T-helper 17 cell (primary cell): ENCODE measurements around the gene LAMA5. TPM values are rescaled to one million over a fixed set of nuclear protein-coding genes. Genes with fewer than 3 reads are reported as not detected.

Source experiments
- ATAC-seq: fragments of 150-1000 bp; cut with Tn5 transposase; 2 replicates; pipeline ENCODE4 v1.10.0; 2021; ENCODE audit warnings: mild to moderate bottlenecking, moderate library complexity
- DNase-seq, 3 donors: peaks; one replicate each; pipeline versions ENCODE4 v3.0.0 to v3.0.0-alpha.2; 2020 to 2021
- H3K9me3 ChIP-seq: one replicate; pipeline ENCODE4 v1.7.0; 2013; ENCODE audit warnings: low read length, mild to moderate bottlenecking; ENCODE audit not compliant: control insufficient read depth, poor library complexity, severe bottlenecking
- H3K27ac Mint-ChIP-seq: one replicate; pipeline ENCODE4 v1.8.0; 2022; ENCODE audit warnings: mild to moderate bottlenecking, moderate library complexity, mixed read lengths
- H3K27me3 Mint-ChIP-seq: one replicate; pipeline ENCODE4 v1.8.0; 2022; ENCODE audit warnings: mixed read lengths
- H3K36me3 Mint-ChIP-seq: one replicate; pipeline ENCODE4 v1.8.0; 2022; ENCODE audit warnings: low read depth, mixed read lengths
- H3K4me1 Mint-ChIP-seq: one replicate; pipeline ENCODE4 v1.8.0; 2022; ENCODE audit warnings: mild to moderate bottlenecking, mixed read lengths
- H3K4me3 Mint-ChIP-seq: one replicate; pipeline ENCODE4 v1.8.0; 2022; ENCODE audit warnings: mild to moderate bottlenecking, moderate library complexity, mixed read lengths
- total RNA-seq, 4 donors: library from RNA in 2 of 4; stranded (reverse) in 2 of 4; gene quantifications; one replicate each; pipeline ENCODE4 v1.2.3 and lab custom pipeline; 2022 to 2026

LAMA5 gene
- total RNA-seq, 2 donors from 2014 or later: 0.50 to 0.72 TPM

DNA sequence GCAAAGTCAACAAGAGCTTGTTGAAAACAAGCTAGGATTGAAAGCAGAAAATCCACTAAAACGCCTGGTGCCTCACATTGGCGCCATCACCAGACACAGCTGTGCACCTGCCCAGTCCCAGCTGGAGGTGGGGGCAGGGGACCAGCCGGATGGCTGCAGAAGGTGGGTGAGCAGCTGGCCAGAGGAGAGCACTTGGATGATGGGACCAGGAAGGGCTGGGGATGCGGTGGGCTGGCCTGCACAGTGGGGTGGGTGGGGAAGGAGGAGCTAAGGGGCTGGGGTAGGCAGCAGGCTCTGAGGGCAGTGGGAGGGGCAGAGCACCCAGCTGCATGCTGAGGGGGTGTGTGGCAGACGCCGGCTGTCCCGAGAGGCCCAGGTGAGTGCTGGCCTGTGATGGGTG lies 32.9 kb upstream of the LAMA5 start:
- no peaks in the 10 kb centered on the region for H3K36me3 Mint-ChIP-seq
- no peak overlapping the region for H3K4me3 Mint-ChIP-seq
- peaks cover 9% of the 10 kb centered on the region for H3K4me1 Mint-ChIP-seq
- ATAC-seq: no peak
- H3K27me3 Mint-ChIP-seq: no peaks in the 10 kb centered on the region
- no peak overlapping the region for H3K27ac Mint-ChIP-seq
- no peaks in the 10 kb centered on the region for H3K9me3 ChIP-seq
- no peak for DNase-seq

DNA sequence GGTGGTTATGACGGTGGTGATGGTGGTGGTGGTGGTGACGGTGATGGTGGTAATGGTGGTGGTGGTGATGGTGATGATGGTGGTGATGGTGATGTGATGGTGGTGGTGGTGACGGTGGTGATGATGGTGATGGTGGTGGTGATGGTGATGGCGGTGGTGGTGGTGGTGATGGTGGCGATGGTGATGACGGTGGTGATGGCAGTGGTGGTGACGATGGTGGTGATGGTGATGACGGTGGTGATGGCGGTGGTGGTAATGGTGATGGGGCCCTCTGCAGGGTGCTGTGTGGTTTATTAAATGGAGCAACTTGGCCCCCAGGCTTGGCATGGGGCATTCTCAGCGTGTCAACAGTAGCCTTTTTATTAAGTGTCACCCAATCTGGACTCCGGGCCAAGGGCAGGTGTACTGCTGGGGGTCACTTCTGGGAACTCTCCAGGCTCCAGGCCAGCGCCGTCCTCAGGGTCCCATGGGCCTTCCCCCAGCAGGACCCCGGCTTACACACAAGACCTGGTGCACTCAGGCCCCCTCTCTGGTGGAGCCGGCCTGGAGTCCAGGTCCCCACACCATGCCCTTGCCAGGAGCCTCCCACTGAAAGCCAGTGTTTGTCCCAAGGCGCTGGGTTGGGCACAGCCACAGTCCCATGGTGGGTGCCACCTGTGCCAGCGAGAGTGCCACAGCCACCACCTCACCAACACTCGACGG lies 31.2 kb upstream of the LAMA5 start:
- Mint-ChIP-seq H3K36me3 (no peaks in the 10 kb centered on the region), H3K4me1 (peaks cover 5% of the 10 kb centered on the region), H3K27ac (no peak overlapping the region), H3K4me3 (peak overlapping the region; percentile 64), H3K27me3 (no peaks in the 10 kb centered on the region)
- no peak for DNase-seq
- H3K9me3 ChIP-seq: no peaks in the 10 kb centered on the region
- no peak for ATAC-seq

DNA sequence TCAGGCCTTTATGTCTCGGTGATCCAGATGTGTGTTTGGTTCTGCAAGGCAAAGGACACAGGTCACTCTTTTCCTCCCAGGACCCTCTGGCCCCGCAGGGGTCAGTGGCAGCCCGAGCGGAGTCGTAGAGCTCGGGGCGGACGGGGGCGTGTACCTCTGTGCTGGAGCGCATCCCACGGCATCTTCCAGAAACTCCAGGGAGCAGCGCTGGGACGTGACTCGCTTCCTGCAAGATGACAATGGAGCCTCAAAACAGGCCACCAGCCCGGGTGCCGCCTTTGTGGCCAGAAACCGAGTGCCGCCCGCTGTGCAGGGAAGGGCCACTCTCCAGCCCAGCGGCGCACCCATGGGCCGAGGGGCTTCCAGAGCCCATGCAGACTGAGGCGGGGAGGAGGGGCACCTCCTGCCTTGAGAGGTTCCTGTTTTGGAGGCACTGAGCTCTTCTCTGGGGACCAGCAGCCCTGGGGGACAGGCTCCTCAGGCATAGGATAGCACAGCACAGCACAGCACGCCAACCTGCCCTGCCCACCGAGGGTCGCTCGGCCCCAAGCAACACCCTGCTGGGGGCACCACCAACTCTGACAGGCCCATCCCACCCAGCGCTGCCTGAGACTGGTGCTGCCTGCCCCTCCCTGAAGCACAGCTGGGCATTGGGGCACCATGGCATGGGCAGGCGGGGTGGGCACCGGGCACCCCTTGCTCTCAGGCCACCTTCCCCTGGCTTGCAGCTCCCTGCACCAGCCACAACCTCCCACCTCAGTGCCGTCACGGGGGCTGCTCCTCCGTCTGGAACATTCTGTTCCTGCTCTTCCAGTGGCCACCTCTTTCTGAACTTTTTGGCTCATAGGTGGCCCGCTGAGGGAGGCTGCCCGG lies 29.5 kb upstream of the LAMA5 start:
- H3K9me3 ChIP-seq: no peaks in the 10 kb centered on the region
- DNase-seq (no peak), ATAC-seq (no peak)
- H3K27ac Mint-ChIP-seq: no peak overlapping the region
- H3K36me3 Mint-ChIP-seq: no peaks in the 10 kb centered on the region
- no peaks in the 10 kb centered on the region for H3K27me3 Mint-ChIP-seq
- H3K4me3 Mint-ChIP-seq: no peak overlapping the region
- peaks cover 5% of the 10 kb centered on the region for H3K4me1 Mint-ChIP-seq

DNA sequence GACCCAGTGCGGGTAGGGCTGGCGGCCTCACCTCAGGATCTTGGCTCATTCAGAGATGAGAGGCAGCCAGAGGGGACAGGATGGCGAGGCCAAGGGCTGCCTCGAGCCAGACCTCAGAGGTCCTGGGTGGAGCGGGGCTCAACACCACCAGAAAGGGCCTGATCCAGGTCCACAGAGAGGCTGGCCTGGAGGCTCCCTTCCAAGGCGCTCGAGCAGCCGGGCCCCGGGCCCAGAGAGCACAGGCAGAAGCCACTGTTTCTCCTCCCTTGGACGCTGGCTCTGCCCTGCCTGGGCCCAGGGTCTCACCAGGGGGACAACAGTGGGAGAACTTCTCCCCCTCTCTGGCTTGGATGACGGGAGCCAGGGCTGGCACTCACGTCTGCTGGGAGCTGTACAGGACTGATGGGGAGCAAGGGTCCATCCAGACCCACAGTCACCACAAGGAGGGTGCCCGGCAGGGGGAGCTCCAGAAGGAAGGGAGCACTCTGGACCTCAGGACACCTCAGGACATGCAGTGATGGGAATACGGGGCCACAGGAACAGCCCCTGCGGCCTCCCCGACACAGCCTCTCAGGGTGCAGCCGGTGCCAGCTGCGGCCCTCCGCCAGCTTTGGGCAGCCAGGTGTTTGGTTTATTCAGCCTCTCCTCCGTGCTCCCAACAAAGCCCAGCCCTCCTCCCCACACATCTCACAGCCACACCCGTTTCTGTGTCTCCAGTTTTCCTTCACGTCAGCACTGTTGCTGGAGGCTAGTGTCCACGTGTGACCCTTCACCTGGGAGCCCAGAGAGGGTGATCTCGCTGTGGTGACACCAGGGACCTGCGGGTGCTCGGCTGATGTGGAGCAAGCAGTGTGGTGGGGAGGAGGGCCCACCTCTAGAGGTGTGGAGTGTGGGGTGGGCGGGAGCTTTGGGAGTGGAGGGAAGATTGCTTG lies 28.5 kb upstream of the LAMA5 start:
- no peaks in the 10 kb centered on the region for H3K36me3 Mint-ChIP-seq
- H3K9me3 ChIP-seq: no peaks in the 10 kb centered on the region
- no peaks in the 10 kb centered on the region for H3K4me1 Mint-ChIP-seq
- ATAC-seq (no peak), DNase-seq (no peak)
- H3K27ac Mint-ChIP-seq: no peak overlapping the region
- H3K27me3 Mint-ChIP-seq: no peaks in the 10 kb centered on the region
- H3K4me3 Mint-ChIP-seq: no peak overlapping the region

DNA sequence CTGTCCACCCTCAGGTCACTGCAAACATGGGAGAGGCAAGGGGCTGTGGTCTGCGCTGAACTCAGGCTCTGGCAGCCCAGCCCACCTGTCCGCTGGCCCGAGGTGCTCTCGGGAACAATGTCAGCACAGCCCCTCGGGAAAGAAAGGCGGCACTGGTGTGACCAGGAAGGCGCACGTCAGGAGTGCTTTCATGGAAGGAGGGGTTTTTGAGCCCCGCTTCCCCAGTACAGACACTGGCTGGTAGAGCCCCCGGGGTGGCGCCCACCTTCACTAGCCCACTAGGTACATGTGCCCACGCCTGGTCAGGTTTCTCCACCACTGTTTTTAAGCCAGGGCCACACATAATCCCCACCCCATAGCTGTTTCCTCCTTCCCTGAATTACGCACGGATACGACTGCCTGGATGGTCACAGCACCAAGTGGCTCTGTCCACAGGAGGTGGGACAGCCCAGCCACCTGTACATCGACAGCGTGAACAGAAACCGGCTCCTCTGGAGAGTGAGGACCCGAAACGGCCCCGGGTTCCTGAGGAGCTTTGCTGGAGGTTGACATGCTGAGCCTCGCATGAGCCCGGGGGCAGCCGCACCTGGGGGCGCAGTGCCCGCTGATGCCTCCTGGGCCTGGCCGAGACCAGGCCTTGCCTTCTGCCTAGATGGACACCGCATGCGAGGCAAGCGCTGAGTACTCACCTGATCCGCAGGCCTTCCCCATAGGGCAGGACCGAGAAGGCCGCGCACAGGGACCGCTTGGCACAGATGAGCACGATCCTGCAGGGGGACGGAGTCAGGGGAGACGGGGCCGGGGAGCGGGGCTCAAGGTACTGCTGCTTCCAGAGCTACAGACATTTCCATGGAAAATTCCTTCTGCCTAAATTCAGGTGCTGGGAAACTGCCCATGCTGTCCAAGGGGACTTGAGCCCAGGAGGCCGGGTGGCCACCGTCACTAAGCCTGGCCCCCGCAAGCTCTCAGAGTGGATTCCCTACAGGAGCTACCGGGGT lies 27.4 kb upstream of the LAMA5 start:
- Mint-ChIP-seq H3K27me3 (no peaks in the 10 kb centered on the region), H3K36me3 (no peaks in the 10 kb centered on the region), H3K27ac (no peak overlapping the region), H3K4me3 (no peak overlapping the region), H3K4me1 (peaks cover 4% of the 10 kb centered on the region)
- no peaks in the 10 kb centered on the region for H3K9me3 ChIP-seq
- ATAC-seq (no peak), DNase-seq (no peak)

DNA sequence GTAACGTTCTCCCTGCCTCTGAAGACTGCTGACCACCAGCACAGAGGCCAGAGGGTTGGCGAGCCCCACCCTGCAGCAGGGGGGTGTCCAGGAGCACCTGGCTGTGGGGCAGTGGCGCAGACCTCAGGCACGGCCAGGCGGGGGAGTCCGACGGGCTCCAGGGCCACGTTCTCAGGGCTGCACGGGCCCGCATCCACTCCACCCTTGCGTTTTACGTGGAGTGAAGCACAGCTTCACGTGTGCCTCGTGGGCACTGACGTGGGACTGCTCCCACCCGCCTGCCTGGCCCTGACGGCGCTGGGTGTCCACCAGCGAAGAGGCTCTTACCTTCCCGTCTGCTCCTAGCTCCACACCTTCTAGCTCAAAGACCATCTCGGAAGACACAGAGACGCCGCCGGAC lies 26.7 kb upstream of the LAMA5 start:
- H3K36me3 Mint-ChIP-seq: no peaks in the 10 kb centered on the region
- H3K4me3 Mint-ChIP-seq: no peak overlapping the region
- peaks cover 7% of the 10 kb centered on the region for H3K4me1 Mint-ChIP-seq
- no peaks in the 10 kb centered on the region for H3K27me3 Mint-ChIP-seq
- H3K9me3 ChIP-seq: no peaks in the 10 kb centered on the region
- DNase-seq (no peak), ATAC-seq (no peak)
- H3K27ac Mint-ChIP-seq: no peak overlapping the region

DNA sequence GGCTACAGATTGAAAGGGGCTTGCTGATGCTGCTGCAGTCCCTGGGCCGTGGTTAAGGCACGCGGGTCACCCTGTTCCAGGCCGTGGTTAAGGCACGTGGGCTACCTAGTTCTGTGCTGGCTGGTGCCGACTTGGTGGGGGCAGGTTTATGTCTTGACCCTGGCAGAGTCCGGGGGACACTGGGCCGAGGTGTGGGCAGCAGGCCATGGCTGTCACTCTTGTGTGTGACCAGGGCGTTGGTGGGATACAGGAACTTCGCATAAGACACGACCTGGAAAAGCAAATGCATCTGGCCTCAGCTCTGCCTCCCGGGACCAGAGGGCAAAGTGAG lies 26.2 kb upstream of the LAMA5 start:
- DNase-seq (no peak), ATAC-seq (no peak)
- H3K27ac Mint-ChIP-seq: no peak overlapping the region
- no peak overlapping the region for H3K4me3 Mint-ChIP-seq
- no peaks in the 10 kb centered on the region for H3K9me3 ChIP-seq
- peaks cover 7% of the 10 kb centered on the region for H3K4me1 Mint-ChIP-seq
- no peaks in the 10 kb centered on the region for H3K27me3 Mint-ChIP-seq
- H3K36me3 Mint-ChIP-seq: no peaks in the 10 kb centered on the region

DNA sequence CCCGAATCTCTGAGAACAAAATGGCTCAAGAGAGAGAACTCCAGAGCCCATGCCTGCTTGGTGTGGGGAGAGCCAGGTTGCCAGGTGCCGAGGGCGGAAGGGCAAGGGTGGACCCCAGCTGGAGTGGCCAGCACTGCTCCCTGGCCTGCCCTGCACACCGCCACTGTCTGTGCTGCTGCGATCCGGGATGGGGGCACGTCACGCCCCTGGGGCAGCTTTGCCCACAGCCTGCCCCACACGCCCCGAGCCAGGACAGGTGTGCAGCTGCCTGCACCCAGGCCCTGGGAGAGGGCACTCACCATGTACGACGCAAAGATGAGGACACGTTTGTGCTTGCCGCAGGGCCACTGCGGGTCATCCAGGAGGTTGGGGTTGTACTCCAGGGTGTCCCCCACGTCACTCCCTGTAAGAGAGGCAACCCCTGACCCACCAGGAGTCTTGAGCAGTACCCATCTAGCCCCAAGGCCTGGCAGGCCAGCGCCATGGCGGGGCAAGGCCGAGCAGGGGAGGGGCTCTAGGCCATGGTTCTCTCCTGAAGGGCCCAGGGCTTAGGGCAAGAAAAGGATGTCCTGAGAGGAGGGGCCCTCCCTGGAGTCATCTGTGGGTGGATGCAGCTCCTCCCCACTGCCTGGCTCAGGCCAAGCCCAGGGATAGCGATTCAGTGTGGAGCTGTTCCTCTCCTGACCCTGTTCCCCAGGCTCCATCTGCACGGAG lies 25.7 kb upstream of the LAMA5 start:
- Mint-ChIP-seq H3K27me3 (no peaks in the 10 kb centered on the region), H3K4me3 (no peak overlapping the region), H3K4me1 (peaks cover 10% of the 10 kb centered on the region), H3K27ac (no peak overlapping the region), H3K36me3 (no peaks in the 10 kb centered on the region)
- no peaks in the 10 kb centered on the region for H3K9me3 ChIP-seq
- no peak for ATAC-seq
- DNase-seq: no peak

DNA sequence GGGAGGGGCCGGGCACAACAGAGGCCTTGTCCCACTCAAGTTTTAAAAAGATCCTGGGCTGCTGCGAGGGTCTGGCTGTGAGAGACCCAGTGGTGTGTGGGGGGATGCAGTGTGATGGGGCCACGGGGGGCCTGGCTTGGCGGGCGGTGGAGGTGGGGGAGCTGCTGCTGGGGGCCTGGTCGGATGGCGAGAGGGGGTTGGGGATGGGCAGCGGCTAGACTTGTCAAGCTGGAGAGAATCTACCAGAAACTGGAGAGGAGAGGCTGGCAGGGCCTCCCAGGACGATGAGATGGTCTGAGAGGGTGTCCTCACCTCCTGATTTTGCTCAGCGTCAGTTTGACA lies 24.9 kb upstream of the LAMA5 start:
- Mint-ChIP-seq H3K27me3 (no peaks in the 10 kb centered on the region), H3K27ac (peak overlapping the region; percentile 51), H3K4me3 (no peak overlapping the region), H3K36me3 (no peaks in the 10 kb centered on the region), H3K4me1 (peaks cover 12% of the 10 kb centered on the region)
- no peaks in the 10 kb centered on the region for H3K9me3 ChIP-seq
- ATAC-seq: no peak
- no peak for DNase-seq

DNA sequence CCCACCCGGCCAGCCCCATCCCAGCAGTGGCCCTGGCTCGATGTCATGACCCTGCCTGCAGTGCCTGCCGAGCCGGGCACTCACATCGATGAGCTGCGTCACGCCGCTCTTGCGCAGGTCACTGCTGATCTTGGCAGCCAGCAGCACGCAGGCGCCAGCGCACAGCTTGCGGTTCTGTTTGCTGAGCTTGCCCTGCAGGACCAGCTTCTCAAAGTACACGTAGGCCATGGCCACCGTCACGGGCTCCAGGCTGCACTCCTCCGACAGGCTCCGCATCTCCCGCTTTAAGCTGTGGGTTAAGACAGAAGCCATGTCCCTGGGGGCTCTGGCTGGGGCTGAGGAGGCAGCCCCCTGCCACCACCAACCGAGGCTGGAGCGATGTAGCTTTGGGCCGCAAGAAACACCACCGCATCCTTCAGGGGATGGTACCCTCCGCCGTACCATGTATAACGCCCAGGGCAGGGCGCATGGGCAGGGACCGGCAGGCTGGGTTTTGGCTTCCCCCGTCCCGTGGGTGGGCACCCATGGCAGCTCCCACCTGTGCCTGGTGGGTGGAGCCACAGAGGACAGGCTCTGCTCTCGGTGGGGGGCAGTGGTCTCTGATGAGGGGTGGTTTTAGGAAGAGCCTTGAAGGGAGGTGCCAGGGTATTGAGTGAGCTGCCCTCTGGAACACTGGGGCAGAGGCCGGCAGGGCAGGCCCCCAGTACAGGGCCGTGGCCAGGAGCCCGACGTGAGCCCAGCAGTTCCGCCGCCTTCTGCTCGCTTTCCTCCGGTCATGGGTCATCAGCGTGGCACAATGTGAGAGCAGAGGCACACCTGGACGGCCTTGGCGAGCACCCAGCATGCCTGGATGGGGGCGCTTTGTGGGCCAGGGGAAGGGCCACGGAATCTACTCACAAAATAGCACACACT lies 24.3 kb upstream of the LAMA5 start:
- Mint-ChIP-seq H3K4me3 (no peak overlapping the region), H3K4me1 (peaks cover 12% of the 10 kb centered on the region), H3K27me3 (no peaks in the 10 kb centered on the region), H3K36me3 (no peaks in the 10 kb centered on the region), H3K27ac (peak overlapping the region; percentile 51)
- H3K9me3 ChIP-seq: no peaks in the 10 kb centered on the region
- ATAC-seq (no peak), DNase-seq (no peak)

DNA sequence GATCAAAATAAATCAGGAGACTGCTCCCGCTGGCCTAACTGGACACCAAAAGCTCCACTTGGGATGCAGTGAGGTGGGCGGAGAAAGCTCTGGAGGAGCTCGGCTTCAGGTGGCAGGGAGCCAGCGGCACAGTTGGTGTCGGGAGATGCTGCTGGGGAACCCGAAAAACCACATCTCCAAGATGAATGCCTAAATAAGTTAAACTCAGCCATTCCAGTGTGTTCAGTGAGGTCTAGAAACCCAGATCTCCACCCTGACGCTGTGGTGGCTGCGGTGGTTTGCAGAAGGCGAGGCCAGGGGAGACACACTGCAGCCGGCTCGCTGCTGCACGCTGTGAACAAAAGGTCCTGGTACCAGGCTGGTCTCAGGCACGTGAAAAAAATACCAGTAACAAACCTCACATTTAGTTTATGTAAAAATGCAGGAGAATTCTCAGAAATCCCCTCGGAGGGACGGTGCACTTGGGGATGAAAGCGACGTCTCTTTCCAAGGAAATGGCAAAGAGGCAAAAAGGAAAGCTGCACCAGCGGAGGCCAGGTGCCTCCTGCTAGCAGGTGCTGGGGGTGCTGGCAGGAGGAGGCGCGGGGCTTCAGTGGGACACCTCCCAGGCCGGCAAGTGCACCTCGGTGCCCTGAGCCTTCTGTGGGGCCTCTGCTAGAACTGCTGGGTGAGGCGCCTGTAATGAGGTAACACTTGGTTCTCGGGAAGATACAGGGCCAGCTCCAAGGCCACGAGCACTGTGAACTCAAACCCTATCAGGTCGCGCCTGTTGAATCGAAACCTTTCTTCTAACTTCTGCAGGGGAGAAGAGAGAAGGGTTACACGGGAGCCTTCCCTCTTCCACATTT lies 23.4 kb upstream of the LAMA5 start:
- H3K27ac Mint-ChIP-seq: peak overlapping the region; percentile 82
- H3K36me3 Mint-ChIP-seq: no peaks in the 10 kb centered on the region
- DNase-seq (no peak), ATAC-seq (no peak)
- no peak overlapping the region for H3K4me3 Mint-ChIP-seq
- H3K4me1 Mint-ChIP-seq: peaks cover 17% of the 10 kb centered on the region
- H3K27me3 Mint-ChIP-seq: no peaks in the 10 kb centered on the region
- H3K9me3 ChIP-seq: no peaks in the 10 kb centered on the region
